CD4-positive, alpha-beta T cell (primary cell): ENCODE results near the gene PRKAR1B. TPM values are rescaled to one million over a fixed set of nuclear protein-coding genes. Genes with fewer than 3 reads are reported as not detected.
"Not testable (repeated sequence)": the region's sequence is repeated elsewhere in the genome, so short reads cannot be mapped to it uniquely, and the experiment has no call there.

Experiments
- ATAC-seq: fragments of 200-7000 bp; cut with Tn5 transposase; one replicate; pipeline ENCODE4 v1.10.0; 2022; ENCODE audit warnings: mild to moderate bottlenecking; ENCODE audit not compliant: poor library complexity
- CTCF ChIA-PET: fragments of 350-600 bp; sonication (Branson Sonifier 250); formaldehyde crosslinking; loops from one replicate; lab custom pipeline; 2021; ENCODE audit warnings: antibody characterized with exemption, inconsistent platforms; lab: Charles Lee
- POLR2A ChIA-PET: fragments of 350-600 bp; sonication (Branson Sonifier 250); formaldehyde crosslinking; loops from one replicate; lab custom pipeline; 2021; ENCODE audit warnings: antibody characterized with exemption, inconsistent platforms; lab: Charles Lee
- DNase-seq, 14 experiments: peaks; one replicate each; pipeline ENCODE4 v3.0.0-alpha.2; 2013 to 2020; ENCODE audit warnings: mixed read lengths in 2 of 14
- H3K27ac ChIP-seq, 2 donors: one replicate each; pipeline versions ENCODE4 v1.5.1 to v1.7.0; 2013; ENCODE audit warnings: low read length in 2 of 2, low read depth in 1 of 2, mild to moderate bottlenecking in 1 of 2
- H3K27me3 ChIP-seq, 2 experiments: 1 replicate in 1 of 2; 2 replicates in 1 of 2; pipeline versions ENCODE4 v1.6.1 to v1.7.0; 2013; ENCODE audit warnings: low read length in 2 of 2, control low read depth in 1 of 2, mild to moderate bottlenecking in 1 of 2, moderate library complexity in 1 of 2; ENCODE audit not compliant: insufficient read depth in 2 of 2, control insufficient read depth in 1 of 2
- H3K36me3 ChIP-seq: one replicate; pipeline ENCODE4 v1.6.1; 2013; ENCODE audit warnings: low read length, control low read depth; ENCODE audit not compliant: insufficient read depth
- H3K4me1 ChIP-seq: one replicate; pipeline ENCODE4 v1.6.1; 2013; ENCODE audit warnings: low read length, control low read depth; ENCODE audit not compliant: insufficient read depth
- H3K4me3 ChIP-seq: one replicate; pipeline ENCODE4 v1.5.1; 2013; ENCODE audit warnings: mild to moderate bottlenecking, low read length, moderate library complexity
- H3K9me3 ChIP-seq, 2 experiments: 1 replicate in 1 of 2; 2 replicates in 1 of 2; pipeline versions ENCODE4 v1.6.1 to v1.7.0; 2013; ENCODE audit warnings: low read length in 2 of 2, mild to moderate bottlenecking in 2 of 2, control low read depth in 1 of 2, moderate library complexity in 1 of 2; ENCODE audit not compliant: control insufficient read depth in 1 of 2, insufficient read depth in 1 of 2
- H3K27ac Mint-ChIP-seq: one replicate; pipeline ENCODE4 v1.8.0; 2020; ENCODE audit warnings: mixed read lengths
- H3K27me3 Mint-ChIP-seq: one replicate; pipeline ENCODE4 v1.8.0; 2021; ENCODE audit warnings: mixed read lengths
- H3K36me3 Mint-ChIP-seq: one replicate; pipeline ENCODE4 v1.8.0; 2021; ENCODE audit warnings: low read depth, mixed read lengths
- H3K4me1 Mint-ChIP-seq: one replicate; pipeline ENCODE4 v1.8.0; 2021; ENCODE audit warnings: low read depth, mixed read lengths
- H3K4me3 Mint-ChIP-seq: one replicate; pipeline ENCODE4 v1.8.0; 2020; ENCODE audit warnings: mild to moderate bottlenecking, mixed read lengths
- H3K9me3 Mint-ChIP-seq: one replicate; pipeline ENCODE4 v1.8.0; 2020; ENCODE audit warnings: mixed read lengths
- CTCF ChIP-seq: fragments of 200-600 bp; IDR thresholded peaks from one replicate; pipeline ENCODE4 v1.8.0; 2022; ENCODE audit warnings: antibody characterized with exemption, mild to moderate bottlenecking
- intact Hi-C, 2 experiments: fragments of 100-400 bp; cut with DNase I in 1 of 2; cut with micrococcal nuclease in 1 of 2; formaldehyde crosslinking; loops; one replicate each; pipeline versions ENCODE4 v1.15.1 to v1.9.0; 2023 to 2025; cut with DNase I, micrococcal nuclease
- total RNA-seq, 174 experiments: library from RNA in 2 of 174; stranded (reverse) in 2 of 174; gene quantifications; one replicate each; pipeline ENCODE4 v1.2.3 and lab custom pipeline; 2021 to 2026

PRKAR1B gene
- total RNA-seq, 2 experiments from 2014 or later, result 18.8 to 19.5 TPM

GRCh38 chr7:754531-755412, 27.7 kb upstream of the PRKAR1B start:
- H3K4me3 Mint-ChIP-seq, result no peak overlapping the region
- Histone ChIP-seq H3K4me1 (no peaks in the 10 kb centered on the region), H3K27me3 (no peaks in the 10 kb centered on the region), H3K4me3 (no peak overlapping the region), H3K27ac (no peak overlapping the region), H3K9me3 (no peaks in the 10 kb centered on the region), H3K36me3 (peaks cover 38% of the 10 kb centered on the region)
- no peak overlapping the region for H3K27ac Mint-ChIP-seq
- intact Hi-C loops, result no loop called here
- no peaks in the 10 kb centered on the region for H3K27me3 Mint-ChIP-seq
- no peaks in the 10 kb centered on the region for H3K9me3 Mint-ChIP-seq
- TF ChIP-seq CTCF, result no peak
- DNase-seq, result no peak
- peaks cover 39% of the 10 kb centered on the region for H3K36me3 Mint-ChIP-seq
- no peaks in the 10 kb centered on the region for H3K4me1 Mint-ChIP-seq
- no peak for ATAC-seq
- ChIA-PET CTCF (no interaction called here), POLR2A (no interaction called here)

GRCh38 chr7:753190-753589, 26.1 kb upstream of the PRKAR1B start:
- peaks cover 26% of the 10 kb centered on the region for H3K36me3 Mint-ChIP-seq
- ChIA-PET CTCF (no interaction called here), POLR2A (no interaction called here)
- Histone ChIP-seq H3K4me1 (no peaks in the 10 kb centered on the region), H3K9me3 (no peaks in the 10 kb centered on the region), H3K4me3 (no peak overlapping the region), H3K36me3 (peaks cover 38% of the 10 kb centered on the region), H3K27ac (no peak overlapping the region), H3K27me3 (no peaks in the 10 kb centered on the region)
- no peak for TF ChIP-seq CTCF
- no peak overlapping the region for H3K27ac Mint-ChIP-seq
- DNase-seq, result no peak
- no peaks in the 10 kb centered on the region for H3K4me1 Mint-ChIP-seq
- no peaks in the 10 kb centered on the region for H3K27me3 Mint-ChIP-seq
- no peaks in the 10 kb centered on the region for H3K9me3 Mint-ChIP-seq
- H3K4me3 Mint-ChIP-seq, result no peak overlapping the region
- intact Hi-C loops, result no loop called here
- no peak for ATAC-seq

DNA sequence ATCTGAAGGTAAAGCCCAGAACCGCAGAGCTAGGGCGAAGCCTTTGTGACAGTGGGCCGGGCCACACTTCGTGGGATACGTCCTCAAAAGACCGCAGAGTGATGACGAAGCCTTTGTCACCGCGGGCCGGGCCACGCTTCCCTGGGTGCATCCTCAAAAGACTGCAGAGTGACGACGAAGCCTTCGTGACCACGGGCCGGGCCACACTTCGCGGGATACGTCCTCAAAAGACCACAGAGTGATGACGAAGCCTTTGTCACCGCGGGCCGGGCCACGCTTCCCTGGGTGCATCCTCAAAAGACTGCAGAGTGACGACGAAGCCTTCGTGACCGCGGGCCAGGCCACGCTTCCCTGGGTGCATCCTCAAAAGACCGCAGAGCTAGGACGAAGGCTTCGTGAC, 25.2 kb upstream of the PRKAR1B start:
- H3K27me3 Mint-ChIP-seq, H3K27ac ChIP-seq, H3K4me1 ChIP-seq, intact Hi-C loops, ATAC-seq, H3K9me3 ChIP-seq, CTCF ChIA-PET, H3K4me1 Mint-ChIP-seq, H3K27ac Mint-ChIP-seq, DNase-seq, H3K9me3 Mint-ChIP-seq, H3K27me3 ChIP-seq, H3K4me3 ChIP-seq, H3K4me3 Mint-ChIP-seq, POLR2A ChIA-PET: not testable (repeated sequence)
- peaks cover 29% of the 10 kb centered on the region for H3K36me3 ChIP-seq
- H3K36me3 Mint-ChIP-seq, result peaks cover 23% of the 10 kb centered on the region
